HG03039 (cell line): ENCODE data around the gene SLC22A5.
A peak's percentile ranks its signal among the peaks of the same experiment; 100 is the strongest.

ENCODE experiments used
- ATAC-seq: cut with Tn5 transposase; IDR thresholded peaks from one replicate; pipeline ENCODE4 v1.9.1; 2021; ENCODE audit warnings: mild to moderate bottlenecking, moderate library complexity; ENCODE audit not compliant: unreplicated experiment

Gene SLC22A5

DNA sequence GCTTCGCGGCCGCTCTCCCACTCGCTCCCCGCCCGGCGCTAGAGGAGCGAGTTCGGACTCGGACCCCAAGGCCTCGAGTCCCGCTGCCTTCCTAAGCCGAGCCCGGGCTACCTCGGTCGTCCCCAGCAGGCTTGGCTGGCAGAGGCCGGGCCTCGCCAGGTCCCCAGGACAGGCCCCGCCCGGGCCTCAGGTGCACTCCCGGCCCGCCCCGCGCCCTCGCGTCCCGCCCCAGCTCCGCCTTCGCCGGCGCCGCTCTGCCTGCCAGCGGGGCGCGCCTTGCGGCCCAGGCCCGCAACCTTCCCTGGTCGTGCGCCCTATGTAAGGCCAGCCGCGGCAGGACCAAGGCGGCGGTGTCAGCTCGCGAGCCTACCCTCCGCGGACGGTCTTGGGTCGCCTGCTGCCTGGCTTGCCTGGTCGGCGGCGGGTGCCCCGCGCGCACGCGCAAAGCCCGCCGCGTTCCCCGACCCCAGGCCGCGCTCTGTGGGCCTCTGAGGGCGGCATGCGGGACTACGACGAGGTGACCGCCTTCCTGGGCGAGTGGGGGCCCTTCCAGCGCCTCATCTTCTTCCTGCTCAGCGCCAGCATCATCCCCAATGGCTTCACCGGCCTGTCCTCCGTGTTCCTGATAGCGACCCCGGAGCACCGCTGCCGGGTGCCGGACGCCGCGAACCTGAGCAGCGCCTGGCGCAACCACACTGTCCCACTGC lies at the start of gene SLC22A5:
SLC22A5 (plus strand) TSS at position 237 of the 707 bp plus-strand sequence; CDS start at position 500, 263 bp downstream.
- ATAC-seq, result peak; percentile 87

DNA sequence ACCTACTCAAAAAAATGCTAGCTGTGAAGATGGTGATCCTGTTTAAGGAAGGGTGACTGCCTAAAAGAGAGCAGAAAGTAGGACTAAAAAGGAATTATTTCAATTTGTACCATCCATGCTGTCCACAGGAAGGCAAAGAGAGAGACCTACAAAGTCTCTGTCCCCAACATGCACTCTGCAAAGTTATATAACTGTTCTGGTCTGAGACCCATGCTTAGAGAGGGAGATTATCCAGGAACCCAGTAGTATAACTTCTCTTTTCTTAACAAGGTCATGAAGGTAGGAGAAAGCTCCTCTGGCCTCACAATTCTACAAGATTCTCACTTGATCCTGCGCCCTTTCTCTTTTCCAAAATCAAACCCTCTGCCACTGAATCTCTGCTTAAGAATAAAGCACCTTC lies 49.5 kb upstream of the SLC22A5 start:
- no peak for ATAC-seq

DNA sequence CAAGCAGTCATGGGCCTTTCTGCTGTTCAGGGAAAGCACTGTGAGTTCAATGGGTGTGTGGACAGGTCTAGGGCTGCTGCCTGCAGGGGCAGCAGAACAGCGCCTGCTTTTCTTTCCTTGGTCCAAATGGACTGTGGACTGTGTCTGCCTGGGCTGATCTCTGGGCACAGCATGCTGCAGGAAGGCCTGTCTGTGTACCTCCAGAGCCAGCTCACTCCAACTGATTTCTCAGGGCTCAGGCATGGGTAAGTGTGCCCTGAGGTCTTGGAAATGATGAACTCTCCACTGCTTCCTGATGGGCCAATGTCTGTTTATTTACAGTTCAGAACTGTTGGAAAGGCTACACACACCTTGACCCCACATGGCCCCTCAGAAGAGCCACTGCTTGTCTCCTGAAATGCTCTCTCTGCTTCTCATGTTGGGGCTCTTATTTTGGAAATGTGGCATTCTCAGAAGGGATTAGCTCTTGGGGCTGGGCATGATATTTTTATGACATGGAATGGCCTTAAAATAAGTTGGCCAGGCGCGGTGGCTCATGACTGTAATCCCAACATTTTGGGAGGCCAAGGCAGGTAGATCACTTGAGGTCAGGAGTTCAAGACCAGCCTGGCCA lies 48.3 kb upstream of the SLC22A5 start:
- ATAC-seq, result no peak

DNA sequence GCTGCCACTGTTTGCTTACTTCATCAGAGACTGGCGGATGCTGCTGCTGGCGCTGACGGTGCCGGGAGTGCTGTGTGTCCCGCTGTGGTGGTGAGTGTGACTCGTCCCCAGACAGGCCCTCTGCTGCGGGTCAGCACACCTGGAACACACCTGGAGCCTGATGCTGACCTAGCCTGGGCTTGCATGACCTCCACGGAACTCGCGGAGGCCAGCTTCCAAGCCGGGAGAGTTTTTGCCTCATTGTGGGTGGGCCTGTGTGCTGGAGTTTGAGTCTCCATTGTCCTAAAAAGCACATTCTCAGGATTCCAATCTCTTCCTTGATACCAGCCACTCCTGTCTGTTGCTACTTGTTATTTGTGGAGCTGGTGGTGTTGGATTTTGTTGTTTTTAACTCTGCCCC lies 47.2 kb upstream of the SLC22A5 start:
- ATAC-seq, result no peak

DNA sequence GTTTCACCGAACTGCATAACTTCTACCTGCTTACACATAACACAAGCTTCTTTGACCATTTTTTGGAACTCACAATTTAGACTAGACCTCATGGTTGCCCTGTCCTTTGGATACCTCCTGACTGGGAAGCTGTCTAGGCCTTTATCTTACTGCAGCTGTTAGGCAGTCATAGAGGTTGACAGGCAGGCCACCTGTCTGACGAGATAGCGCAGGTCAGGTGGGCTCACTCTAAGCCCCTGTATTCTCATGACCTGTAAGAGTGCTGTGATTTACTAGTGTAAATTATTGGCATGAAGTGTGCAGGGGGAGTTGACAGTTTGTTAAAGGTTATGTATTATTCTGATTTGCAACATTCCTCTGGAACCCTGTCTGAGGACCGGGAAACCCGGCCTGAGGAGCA lies 46.3 kb upstream of the SLC22A5 start:
- no peak for ATAC-seq

DNA sequence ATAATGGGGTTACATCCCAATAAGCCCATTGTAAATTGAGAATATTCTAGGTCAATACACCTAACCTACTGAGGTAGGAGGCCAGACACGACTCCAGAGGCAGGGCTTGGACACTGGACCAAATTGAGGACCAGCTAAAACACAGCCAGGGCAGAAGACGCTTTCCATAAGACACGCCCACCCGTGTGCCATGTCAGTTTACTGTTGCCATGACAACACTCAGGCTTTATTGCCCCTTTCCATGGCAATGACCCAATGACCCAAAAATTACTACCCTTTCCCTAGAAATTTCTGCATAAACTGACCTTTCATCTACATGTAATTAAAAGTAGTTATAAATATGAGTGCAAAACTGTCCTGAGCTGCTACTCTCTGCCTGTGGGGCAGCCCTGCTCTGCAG lies 43.8 kb upstream of the SLC22A5 start:
- no peak for ATAC-seq

DNA sequence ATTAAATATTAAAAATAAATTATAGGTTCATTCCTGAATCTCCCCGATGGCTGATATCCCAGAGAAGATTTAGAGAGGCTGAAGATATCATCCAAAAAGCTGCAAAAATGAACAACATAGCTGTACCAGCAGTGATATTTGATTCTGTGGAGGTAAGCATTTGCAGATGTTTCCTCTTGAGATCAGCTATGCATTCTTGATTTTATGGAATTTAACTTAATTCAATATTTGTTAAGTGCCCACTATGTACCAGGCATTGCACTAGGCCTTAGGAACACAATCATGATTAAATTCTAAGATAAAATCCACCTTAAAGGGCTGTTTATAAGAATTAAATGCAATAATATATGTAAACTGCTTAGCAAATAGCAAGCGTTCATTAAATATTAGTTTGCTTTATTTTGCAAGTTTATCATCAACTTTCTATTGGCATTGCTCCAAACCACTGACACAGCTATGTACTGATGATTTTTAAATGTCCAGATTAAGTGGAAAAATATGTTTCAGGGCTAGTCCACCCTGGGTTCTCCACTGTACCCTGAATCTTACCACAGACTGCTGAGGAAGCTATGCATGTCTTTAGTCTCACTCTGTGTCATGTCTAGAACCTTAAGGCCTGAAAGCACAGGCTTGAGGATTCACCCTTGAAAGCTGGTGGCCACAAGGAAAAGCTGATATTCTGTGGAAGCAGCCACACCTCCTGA lies 42.1 kb upstream of the SLC22A5 start:
- ATAC-seq, result no peak

DNA sequence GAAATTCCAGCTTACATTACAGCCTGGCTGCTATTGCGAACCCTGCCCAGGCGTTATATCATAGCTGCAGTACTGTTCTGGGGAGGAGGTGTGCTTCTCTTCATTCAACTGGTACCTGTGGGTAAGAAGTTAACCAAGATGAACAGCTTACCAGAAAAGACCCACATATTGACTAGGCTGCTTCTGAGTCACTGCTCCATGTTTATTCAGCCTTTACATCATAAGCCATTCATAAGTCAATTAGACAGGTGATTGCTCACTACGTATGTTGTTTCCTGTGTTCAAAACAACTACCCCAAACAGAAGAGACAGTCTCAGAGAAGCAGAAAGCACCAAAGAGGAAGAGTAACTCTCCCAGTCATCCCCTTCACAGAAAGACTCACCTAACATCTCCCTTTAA lies 34.7 kb upstream of the SLC22A5 start:
- no peak for ATAC-seq

DNA sequence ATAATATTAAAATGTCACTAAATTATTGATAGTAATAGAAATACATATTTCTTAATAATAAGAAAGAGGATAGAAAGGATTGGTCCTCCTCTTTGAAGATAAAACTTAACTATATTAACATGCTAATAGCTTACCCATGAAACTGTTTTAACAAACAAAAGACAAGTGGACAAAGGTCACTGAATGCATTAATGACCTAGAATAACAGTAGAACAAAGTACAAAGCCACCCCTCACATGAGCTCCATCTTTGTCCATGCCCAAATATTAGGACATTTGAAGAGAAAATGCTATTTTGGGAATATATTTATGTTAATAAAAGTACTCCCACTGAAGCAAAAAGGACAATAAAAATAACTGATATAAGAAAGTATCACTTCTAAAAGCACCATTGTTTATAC lies 34.1 kb upstream of the SLC22A5 start:
- ATAC-seq, result no peak

DNA sequence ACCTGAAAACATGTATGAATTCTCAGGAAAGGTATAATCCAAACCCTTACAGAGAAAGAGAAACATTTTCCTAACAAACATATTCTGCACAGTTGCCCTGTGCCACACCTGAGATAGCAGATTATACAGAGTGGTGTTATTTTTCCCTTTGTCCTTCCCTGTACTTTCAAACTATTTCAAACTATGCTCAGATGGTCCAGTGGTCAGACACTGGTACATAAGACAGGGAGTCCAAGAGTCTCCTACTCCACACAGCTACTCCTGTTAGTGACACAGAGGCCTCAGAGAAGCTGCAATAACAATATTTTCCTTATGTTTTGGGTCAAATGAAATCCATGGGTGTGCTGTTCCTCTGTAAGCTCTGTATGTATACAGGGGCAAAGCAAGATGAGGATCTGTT lies 30.0 kb upstream of the SLC22A5 start:
- no peak for ATAC-seq

DNA sequence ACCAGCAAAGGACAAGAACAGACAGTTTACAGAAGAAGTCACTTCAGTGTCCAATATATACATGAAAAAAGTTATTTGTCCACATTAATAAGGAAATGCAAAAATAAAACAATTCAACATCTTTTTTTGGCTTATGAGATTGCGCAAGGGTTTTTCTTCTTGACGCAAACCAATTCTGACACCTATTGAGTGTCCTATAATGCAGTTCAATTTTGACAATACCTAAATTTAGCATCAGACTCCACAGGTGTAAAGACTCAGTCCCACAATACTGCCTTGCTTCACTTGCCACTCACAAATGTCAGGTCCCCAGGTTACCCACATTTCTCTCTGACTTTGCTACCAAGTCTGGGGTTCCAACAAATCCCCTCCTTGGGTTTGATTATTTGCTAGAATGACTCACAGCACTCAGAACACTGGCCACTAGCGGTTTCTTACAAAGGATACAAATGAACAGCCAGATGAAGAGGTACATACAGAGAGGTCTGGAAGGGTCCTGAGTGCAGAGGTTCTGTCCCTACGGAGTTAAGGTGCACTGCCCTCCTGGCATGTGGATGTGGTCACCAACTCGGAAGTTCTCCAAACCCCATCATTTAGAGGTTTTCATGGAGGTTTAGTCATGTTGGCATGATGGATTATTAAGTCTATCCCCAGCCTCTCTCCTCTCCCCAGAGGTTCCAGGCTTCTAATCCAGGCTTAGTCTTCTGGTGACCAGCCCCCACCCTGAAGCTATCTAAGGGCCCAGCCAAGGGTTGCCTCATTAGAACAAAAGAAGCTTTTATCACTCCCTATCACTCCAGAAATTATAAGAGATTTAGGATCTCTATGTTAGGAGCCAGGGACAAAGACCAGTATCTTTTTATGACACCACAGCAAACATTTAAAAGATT lies 27.0 kb upstream of the SLC22A5 start:
- no peak for ATAC-seq

DNA sequence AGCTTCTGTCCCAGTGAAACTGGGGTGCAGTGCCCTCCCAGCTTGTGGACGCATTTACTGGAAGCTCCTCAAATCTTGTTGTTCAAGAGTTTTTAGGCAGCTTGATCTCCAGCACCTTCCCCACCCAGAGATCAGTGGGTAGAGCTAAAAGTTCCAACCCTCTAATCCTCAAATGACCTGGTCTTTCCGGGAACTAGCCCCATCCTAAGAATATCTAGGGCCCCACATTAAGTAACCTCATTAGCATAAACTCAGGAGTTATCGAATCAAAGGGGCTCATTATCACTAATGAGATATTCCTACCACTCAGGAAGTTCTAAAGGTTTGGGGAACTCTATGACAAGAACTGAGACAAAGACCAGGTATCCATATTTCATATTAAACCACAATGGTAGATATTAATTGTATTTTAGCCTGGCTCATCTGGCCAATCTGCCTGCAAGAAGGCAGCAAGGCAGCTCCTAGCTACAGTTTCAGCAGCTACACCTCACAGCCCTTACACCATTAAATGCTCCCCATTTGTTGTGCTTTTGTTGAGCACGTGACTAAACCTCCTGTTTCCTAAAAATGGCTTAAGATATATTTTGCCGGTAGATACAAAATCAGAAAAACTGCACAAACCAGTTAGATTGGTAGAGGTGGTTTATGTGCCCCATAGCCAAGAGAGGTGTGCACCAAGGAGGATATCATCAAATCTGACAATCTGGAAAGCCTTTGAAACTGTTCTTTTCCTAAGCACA lies 24.6 kb upstream of the SLC22A5 start:
- ATAC-seq, result no peak

DNA sequence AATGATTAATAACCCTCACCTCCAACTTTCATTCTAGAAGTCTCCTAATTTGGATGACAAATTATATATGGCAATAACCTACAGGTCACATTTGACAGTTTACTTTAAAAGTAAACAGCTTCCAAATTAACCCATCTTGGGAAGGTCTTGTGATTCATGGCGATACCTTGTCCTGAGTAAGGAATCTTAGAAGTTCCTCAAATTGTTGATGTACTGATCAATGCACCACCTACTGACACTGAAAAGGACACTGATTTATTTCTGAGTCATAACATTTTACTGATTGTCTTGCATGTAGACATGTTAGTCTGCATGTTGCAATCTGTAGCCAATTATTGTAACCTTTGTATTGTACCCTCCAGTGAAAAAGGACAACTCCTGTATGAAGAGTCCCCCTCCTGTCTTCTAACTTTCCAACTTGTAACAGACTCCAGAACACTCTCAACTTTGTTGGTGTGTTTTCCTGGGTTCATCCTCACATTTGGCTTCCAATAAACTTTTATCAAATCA lies 16.0 kb upstream of the SLC22A5 start:
- ATAC-seq, result no peak

DNA sequence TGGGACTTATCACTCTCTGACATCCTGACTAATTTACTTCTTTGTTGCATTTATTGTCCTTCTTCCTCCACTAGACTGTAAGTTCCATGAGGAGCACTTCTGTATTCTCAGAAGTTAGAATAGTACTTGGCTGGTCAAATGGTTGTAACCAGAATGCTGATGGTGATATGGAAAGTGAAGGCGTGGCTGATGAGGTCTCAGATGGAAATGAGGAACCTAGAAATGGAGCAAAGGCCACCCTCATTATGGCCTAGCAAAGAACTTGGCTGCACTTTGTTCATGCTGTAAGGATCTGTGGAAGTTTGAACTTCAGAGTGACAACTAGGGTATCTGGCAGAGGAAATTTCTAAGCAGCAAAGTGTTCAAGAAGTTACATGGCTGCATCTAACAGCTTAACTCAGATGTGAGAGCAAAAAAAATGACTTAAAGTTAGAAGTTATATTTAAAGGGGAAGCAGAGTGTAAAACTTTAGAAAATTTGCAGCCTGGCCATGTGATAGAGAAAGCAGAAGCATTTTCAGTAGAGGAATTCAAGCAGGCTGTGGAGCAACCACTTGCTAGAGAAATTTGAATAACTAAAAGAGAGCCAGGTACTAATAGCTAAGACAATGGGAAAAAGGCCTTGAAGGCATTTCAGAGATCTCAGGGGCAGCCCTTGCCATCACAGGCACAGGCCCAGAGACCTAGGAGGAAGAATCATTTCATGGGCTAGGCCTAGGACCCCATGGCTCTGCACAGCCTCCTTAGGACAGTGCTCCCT lies 14.9 kb upstream of the SLC22A5 start:
- ATAC-seq, result no peak

DNA sequence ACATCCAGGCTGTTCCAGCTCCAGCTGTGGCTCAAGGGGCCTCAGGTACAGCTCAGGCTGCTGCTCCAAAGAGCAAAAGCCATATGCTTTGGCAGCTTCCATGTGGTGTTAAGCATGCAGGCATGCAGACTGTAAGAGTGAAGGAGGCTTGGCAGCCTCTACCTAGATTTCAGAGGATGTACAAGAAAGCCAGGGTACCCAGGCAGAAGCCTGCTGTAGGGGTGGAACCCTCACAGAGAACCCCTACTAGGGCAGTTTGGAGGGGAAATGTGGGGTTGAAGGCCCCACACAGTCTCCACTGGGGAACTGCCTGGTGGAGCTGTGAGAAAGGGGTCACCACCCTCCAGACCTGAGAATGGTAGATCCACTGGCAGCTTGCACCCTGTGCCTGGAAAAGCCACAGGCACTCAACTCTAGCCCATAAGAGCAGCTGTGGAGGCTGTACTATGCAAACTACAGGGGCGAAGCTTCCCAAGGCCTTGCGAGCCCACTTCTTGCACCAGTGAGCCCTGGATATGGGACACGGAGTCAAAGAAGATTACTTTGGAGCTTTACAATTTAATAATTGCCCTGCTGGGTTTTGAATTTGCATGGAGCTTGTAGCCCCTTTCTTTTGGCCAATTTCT lies 14.3 kb upstream of the SLC22A5 start:
- no peak for ATAC-seq

DNA sequence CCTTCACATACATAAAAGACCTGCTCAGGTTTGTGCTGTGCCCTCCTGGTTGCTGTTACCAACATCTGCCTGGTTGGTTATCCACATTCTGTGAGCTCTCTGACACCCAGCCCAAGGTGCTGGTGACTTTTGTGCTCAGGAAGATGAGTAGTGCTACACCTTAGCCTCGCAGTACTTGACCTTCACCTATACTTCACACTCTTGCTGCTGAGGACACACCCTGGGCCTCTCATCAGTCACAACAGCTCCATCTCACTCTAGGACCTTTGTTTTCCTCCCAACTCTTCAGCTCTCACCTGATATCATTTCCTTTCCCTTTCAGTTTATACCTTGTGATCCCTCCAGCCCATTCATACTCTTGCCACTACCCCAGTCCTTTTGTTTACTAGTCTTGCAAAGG lies 10.7 kb upstream of the SLC22A5 start:
- no peak for ATAC-seq

DNA sequence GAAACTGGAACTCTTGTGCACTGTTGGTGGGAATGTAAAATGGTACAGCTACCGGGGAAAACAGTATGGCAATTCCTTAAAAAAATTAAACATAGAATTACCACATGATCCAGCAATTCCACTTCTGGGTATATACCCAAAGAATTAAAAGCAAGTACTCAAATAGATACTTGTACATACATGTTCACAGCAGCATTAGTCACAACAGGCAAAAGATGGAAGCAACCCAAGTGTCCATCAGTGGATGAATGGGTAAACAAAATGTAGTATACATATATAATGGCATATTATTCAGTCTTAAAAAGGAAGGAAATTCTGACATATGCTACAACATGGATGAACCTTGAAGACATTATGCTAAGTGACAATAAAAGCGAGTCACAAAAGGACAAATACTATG lies 7.4 kb upstream of the SLC22A5 start:
- no peak for ATAC-seq

DNA sequence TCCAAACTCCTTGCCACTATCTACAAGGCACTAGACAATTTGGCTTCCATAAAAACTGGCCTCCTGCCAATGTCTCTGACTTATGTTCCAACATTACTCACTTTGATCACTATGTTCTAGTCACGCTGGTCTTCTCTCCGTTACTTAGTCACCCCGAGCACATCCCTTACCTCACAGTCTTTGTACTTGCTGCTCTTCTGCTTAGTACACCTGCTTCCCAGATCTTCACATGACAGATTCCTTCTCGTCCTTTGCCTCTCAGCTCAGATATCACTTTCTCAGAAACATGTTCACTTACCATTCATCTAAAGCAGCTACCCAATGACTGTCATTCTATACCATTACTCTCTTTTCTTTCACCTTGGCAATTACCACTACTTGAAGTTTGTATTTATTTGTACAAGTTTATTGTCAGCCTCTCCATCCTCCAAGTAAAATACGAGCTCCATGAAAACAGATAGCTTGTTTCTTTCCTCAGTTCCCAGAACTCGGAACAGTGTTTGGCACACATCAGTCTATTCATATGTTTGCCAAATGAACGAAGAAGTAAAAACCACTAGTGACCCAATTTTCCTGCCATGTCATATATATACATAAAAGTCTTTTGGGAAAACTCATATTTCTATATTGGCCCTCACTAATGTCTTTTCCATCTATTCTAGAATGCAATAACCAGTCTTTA lies 5.9 kb upstream of the SLC22A5 start:
- ATAC-seq, result no peak

DNA sequence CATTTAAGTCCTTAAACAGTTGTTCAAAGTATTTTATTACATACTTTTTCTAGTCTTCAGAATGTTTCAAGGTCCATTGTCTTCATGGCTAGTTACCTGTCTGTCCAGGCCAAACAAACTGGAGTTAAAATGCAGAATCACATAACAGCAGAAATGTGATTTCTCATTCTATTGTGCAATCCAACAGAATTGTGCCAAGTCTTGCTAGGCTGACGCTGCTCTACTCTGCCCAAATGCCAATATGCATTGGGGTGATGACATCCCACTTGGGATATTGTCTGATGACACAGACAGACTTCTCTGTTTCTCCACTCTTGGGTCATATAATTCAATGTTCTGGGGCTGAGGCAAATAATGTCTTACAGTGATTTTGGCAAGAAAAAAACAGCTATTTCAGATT lies 5.2 kb upstream of the SLC22A5 start:
- no peak for ATAC-seq
